ENCODE data around the gene PXMP2. TPM values are rescaled to one million over a fixed set of nuclear protein-coding genes. Genes with fewer than 3 reads are reported as not detected.

The PXMP2 gene
- total RNA-seq, 4 donors from 2014 or later = 39.7 to 68.4 (median 55.8) TPM

GRCh38 chr12:132653567-132654290, 33.7 kb upstream of the PXMP2 start:
- TF ChIP-seq CTCF (IDR thresholded peaks at IDR 0.05) (no peak), POLR2A (IDR thresholded peaks at IDR 0.05; ENCODE audit: low read depth) (no peak), EP300 (IDR thresholded peaks at IDR 0.05) (no peak), POLR2AphosphoS5 (IDR thresholded peaks at IDR 0.05) (no peak)
- peaks cover 41 to 97% (median 73%) of the 10 kb centered on the region in 4 donors for H3K36me3 ChIP-seq
- no peak for DNase-seq (ENCODE audit: extremely low spot score)
- H3K9me3 ChIP-seq = no peaks in the 10 kb centered on the region
- no peaks in the 10 kb centered on the region for H3K4me1 ChIP-seq
- intact Hi-C loops (cut with DNase I) = no loop called here
- WGBS = 87% methylated on average over 7 of the region's 7 CpGs
- no peaks in the 10 kb centered on the region for H3K27me3 ChIP-seq
- no peak overlapping the region for H3K27ac ChIP-seq (replicated peaks in 1 of 4)
- H3K4me3 ChIP-seq = no peak overlapping the region

GRCh38 chr12:132657004-132657727, 30.2 kb upstream of the PXMP2 start:
- Histone ChIP-seq H3K27me3 (no peaks in the 10 kb centered on the region), H3K27ac (replicated peaks in 1 of 4) (no peak overlapping the region), H3K4me1 (no peaks in the 10 kb centered on the region), H3K9me3 (no peaks in the 10 kb centered on the region), H3K4me3 (no peak overlapping the region), H3K36me3 (peaks cover 60 to 100% (median 91%) of the 10 kb centered on the region in 4 donors)
- intact Hi-C loops (cut with DNase I) = no loop called here
- no peak for DNase-seq (ENCODE audit: extremely low spot score)
- TF ChIP-seq CTCF (IDR thresholded peaks at IDR 0.05) (no peak), POLR2AphosphoS5 (IDR thresholded peaks at IDR 0.05) (no peak), POLR2A (IDR thresholded peaks at IDR 0.05; ENCODE audit: low read depth) (no peak), EP300 (IDR thresholded peaks at IDR 0.05) (no peak)
- 96% methylated on average over 12 of the region's 12 CpGs for WGBS

- WGBS = 91% methylated on average over 32 of the region's 32 CpGs
- Histone ChIP-seq H3K9me3 (no peaks in the 10 kb centered on the region), H3K27me3 (no peaks in the 10 kb centered on the region), H3K36me3 (peaks cover 66 to 100% (median 92%) of the 10 kb centered on the region in 4 donors), H3K27ac (replicated peaks in 1 of 4) (no peak overlapping the region), H3K4me3 (no peak overlapping the region), H3K4me1 (no peaks in the 10 kb centered on the region)
- DNase-seq (ENCODE audit: extremely low spot score) = no peak
- TF ChIP-seq POLR2A (IDR thresholded peaks at IDR 0.05; ENCODE audit: low read depth) (no peak), POLR2AphosphoS5 (IDR thresholded peaks at IDR 0.05) (no peak), CTCF (IDR thresholded peaks at IDR 0.05) (no peak), EP300 (IDR thresholded peaks at IDR 0.05) (no peak)
- intact Hi-C loops (cut with DNase I) = no loop called here
Measured at GRCh38 chr12:132658149-132658894, 29.1 kb upstream of the PXMP2 start.

- no peak overlapping the region for H3K27ac ChIP-seq (replicated peaks in 1 of 4)
- H3K4me1 ChIP-seq = no peaks in the 10 kb centered on the region
- TF ChIP-seq POLR2A (IDR thresholded peaks at IDR 0.05; ENCODE audit: low read depth) (no peak), EP300 (IDR thresholded peaks at IDR 0.05) (no peak), CTCF (IDR thresholded peaks at IDR 0.05) (no peak), POLR2AphosphoS5 (IDR thresholded peaks at IDR 0.05) (no peak)
- no peaks in the 10 kb centered on the region for H3K9me3 ChIP-seq
- H3K36me3 ChIP-seq = peaks cover 70 to 100% (median 95%) of the 10 kb centered on the region in 4 donors
- 95% methylated on average over 16 of the region's 16 CpGs for WGBS
- intact Hi-C loops (cut with DNase I) = no loop called here
- H3K27me3 ChIP-seq = no peaks in the 10 kb centered on the region
- DNase-seq (ENCODE audit: extremely low spot score) = no peak
- H3K4me3 ChIP-seq = no peak overlapping the region
Measured at GRCh38 chr12:132659146-132659545, 28.2 kb upstream of the PXMP2 start.

Data from esophagus muscularis mucosa (tissue), 4 donors.